Measurements from ENCODE around the gene STRC.
"Not testable (repeated sequence)": the region's sequence is repeated elsewhere in the genome, so short reads cannot be mapped to it uniquely, and the experiment has no call there.

The STRC gene
- total RNA-seq = 0 to 2.0 (median 0.13) reads per million in 9 experiments

DNA sequence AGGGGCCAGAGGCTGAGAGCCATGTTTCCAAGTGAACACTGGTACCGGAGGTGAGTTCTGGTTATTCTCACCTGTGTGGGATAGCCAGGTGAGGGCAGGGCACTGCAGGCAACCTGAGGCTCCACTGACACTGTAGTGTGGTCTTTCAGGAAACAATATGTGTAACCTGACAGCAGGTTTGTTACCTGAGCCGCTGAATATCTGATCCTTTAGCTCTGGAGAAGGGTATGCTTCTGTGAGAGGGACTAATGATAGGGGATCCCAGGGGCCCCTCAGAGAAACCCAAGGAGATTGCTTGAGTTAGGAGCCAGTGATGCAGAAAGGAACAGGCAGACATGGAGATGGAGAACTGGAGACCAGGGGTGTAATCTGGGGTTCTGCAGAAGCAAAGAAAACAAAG, at the start of gene STRC:
STRC (minus strand) TSS at position 101 of the 400 bp plus-strand sequence; CDS start at position 23, 78 bp downstream.
- peaks cover 14 to 17% of the 10 kb centered on the region in 2 donors for H3K27me3 Mint-ChIP-seq
- not testable (repeated sequence) for DNase-seq; H3K27ac Mint-ChIP-seq; H3K4me1 Mint-ChIP-seq (ENCODE audit: low read depth in 2 of 2); H3K9me3 Mint-ChIP-seq; H3K4me3 Mint-ChIP-seq; H3K36me3 Mint-ChIP-seq (ENCODE audit: insufficient read depth); ATAC-seq (replicated peaks)

DNA sequence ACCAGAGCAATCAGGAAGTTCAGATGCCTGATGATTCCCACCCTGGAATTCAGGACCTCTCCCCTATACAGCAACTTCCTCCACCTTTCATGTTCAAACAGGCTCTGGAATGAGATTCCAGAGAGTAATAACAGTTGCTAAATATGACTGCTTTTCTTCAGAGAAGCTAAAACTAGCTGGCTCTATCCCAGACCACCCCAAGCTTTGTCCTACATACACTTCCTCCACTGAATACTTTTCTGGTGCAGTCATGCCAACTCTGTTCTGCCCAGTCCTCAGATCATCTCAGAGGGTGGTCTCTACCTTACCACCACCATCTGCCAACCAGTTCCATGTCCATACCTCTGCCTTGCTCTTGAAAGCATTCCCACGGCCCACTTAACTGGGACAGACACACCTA, 47.6 kb upstream of the STRC start:
- ATAC-seq (replicated peaks); H3K9me3 Mint-ChIP-seq; H3K4me1 Mint-ChIP-seq (ENCODE audit: low read depth in 2 of 2); H3K36me3 Mint-ChIP-seq (ENCODE audit: insufficient read depth); H3K4me3 Mint-ChIP-seq; H3K27ac Mint-ChIP-seq; DNase-seq; H3K27me3 Mint-ChIP-seq: not testable (repeated sequence)

DNA sequence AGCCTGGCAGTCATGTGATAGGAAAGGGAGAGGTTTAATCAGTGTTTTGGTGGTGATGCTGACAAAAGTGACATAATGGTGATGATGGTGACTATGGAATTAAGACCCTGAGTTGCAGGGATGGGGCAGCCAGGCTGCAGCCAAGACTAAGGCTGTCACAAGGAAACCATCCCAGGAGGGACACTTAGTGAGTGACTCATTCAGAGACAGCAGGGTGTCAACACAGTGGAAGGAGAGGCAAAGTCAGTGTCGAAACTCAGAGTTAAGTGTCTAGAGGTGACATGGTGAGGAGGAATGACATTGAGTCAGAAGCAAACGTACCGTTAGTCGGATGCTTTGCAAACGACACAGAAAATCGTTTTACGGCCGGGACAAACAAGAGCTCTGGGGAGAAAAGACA, 44.7 kb upstream of the STRC start:
- not testable (repeated sequence) for H3K4me1 Mint-ChIP-seq (ENCODE audit: low read depth in 2 of 2); H3K4me3 Mint-ChIP-seq; H3K27ac Mint-ChIP-seq; ATAC-seq (replicated peaks); H3K9me3 Mint-ChIP-seq; DNase-seq; H3K27me3 Mint-ChIP-seq; H3K36me3 Mint-ChIP-seq (ENCODE audit: insufficient read depth)

DNA sequence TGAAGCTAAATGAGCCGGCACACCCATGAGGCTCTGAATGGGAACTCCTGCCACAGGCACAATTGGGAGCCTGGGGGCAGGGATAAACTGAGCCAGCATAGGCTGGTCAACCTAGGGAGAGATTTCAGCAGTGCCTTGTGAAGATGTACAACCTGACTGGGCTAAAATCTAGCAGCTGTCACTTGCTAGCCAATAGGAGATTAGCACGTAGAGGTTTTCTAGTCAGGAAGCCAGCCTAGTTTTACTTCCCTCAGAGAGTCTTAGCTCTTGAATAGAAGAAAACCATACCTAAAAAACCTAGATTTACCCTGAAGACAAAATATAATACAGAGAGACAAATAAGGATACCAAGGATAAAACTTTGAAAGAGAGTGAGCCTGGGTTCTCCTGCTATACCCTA, 43.7 kb upstream of the STRC start:
- DNase-seq; H3K4me1 Mint-ChIP-seq (ENCODE audit: low read depth in 2 of 2); ATAC-seq (replicated peaks); H3K27ac Mint-ChIP-seq; H3K27me3 Mint-ChIP-seq; H3K36me3 Mint-ChIP-seq (ENCODE audit: insufficient read depth); H3K9me3 Mint-ChIP-seq; H3K4me3 Mint-ChIP-seq: not testable (repeated sequence)

DNA sequence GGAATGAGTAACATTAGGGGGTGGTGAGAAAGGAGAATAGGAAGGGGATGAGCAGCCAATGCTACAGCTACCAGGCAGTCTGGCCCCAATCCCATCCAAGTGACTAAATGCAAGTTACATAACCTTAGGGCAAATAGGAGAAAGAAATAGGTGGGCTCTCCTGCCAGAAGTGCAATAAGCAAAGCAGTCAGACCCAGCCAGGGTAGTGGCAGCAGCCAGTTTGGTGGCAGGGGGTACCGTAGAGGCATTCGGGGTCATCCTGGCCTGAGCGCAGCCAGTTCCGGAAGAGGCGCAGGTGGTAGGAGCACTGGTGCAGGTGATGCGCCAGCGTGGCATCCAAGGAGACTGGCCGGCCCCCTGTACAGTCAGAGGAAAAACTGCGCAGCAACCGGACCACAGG, 41.1 kb upstream of the STRC start:
- not testable (repeated sequence) for H3K4me3 Mint-ChIP-seq; ATAC-seq (replicated peaks); H3K27me3 Mint-ChIP-seq; H3K27ac Mint-ChIP-seq; H3K9me3 Mint-ChIP-seq; H3K36me3 Mint-ChIP-seq (ENCODE audit: insufficient read depth); H3K4me1 Mint-ChIP-seq (ENCODE audit: low read depth in 2 of 2); DNase-seq

DNA sequence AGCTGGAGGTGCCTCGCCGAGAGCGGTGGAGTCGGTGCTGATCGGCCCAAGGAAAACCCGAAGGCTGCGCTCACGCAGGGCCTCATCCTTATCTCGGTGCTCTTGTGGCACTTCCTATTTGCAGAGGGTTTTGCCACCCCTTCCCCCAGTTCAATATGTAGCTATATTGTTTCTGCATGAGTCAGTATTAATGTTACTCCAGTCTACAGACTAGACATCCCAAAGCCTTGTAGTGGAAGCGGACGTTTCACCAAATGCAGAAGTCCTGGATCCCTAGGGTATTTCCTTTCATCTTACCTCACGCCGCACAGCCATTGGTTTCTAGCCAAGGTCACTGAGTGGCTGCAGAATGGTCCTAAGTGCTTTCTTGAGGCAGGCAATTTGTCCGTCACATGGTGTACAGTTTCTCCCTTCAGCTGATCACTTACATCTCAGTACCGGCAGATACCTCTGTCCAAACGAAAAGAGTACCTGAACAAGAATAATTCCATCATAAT, 30.9 kb upstream of the STRC start:
- H3K9me3 Mint-ChIP-seq; H3K27me3 Mint-ChIP-seq; H3K4me1 Mint-ChIP-seq (ENCODE audit: low read depth in 2 of 2); DNase-seq; H3K4me3 Mint-ChIP-seq; ATAC-seq (replicated peaks); H3K27ac Mint-ChIP-seq; H3K36me3 Mint-ChIP-seq (ENCODE audit: insufficient read depth): not testable (repeated sequence)

DNA sequence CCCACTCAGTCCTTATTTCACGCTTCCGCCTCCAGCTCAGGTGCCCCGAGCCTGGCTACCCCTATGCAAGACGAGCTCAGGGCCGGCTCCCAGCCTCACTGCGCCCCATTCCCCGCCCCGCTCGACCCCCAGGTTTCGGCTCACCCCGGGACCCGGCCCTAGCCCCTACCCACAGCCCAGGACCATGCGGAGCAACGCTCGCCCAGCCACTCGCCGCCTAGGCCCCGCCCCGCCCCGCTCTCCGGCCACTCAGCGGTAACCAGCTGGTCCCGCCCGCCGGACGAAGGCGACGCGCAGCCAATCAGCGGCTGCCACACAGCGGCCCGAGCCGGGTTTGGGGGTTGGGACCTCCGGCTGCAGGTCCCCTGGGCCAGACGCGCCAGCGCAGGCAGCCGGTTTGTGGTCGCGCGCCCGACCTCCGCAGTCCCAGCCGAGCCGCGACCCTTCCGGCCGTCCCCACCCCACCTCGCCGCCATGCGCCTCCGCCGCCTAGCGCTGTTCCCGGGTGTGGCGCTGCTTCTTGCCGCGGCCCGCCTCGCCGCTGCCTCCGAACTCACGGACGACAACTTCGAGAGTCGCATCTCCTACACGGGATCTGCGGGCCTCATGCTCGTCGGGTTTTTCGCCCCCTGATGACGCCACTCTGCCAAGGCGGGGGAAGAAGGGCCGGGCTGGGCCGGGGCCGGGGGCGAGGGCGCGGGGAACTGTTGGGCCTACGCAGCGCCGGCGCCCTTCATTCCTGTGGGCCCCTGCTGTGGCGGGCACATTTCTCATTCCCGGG, 30.2 kb upstream of the STRC start, which contains the start of gene CATSPER2:
CATSPER2 (minus strand) TSS at position 196 of the 781 bp plus-strand sequence. CDS start 783 bp downstream, outside the sequence.
- H3K4me1 Mint-ChIP-seq (ENCODE audit: low read depth in 2 of 2) = no peaks in the 10 kb centered on the region
- H3K27ac Mint-ChIP-seq = no peak within 1 kb of the TSS
- DNase-seq (no peak), ATAC-seq (replicated peaks) (peak; percentile 53)
- no peak within 1 kb of the TSS for H3K4me3 Mint-ChIP-seq
- peaks cover 3% of the 10 kb centered on the region for H3K36me3 Mint-ChIP-seq (ENCODE audit: insufficient read depth)
- no peaks in the 10 kb centered on the region for H3K27me3 Mint-ChIP-seq
- H3K9me3 Mint-ChIP-seq = no peaks in the 10 kb centered on the region

DNA sequence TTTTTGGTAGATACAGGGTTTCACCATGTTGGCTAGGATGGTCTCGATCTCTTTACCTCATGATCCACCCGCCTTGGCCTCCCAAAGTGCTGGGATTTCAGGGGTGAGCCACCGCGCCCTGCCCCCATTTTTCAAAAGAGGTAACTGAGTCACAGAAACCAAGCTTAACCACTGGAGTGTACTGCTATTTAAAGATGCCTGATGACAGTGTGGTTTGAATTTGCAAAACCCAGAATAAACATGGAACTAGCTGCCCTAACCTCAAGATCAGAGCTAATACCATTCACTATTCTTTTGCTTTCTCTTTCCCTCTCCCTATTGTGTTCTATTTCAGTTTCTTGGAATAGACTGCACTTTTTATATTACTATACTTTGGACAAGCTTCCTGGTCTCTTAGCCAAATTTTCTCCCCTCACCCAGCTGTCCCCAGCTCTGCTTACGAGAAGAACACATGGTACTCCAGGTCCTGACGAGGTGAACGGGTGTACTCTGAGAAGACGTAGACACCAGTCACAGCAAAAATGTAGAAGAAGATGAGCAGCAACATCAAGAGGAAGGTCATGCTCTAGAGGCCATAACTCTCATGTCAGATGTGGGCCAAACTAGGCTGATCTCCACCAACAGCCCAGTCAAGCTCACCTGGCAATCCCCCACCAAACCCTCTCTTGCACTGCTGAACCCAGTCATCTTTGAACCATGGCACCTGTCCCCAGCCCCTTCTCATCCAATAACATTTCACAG, 20.0 kb upstream of the STRC start:
- H3K36me3 Mint-ChIP-seq (ENCODE audit: insufficient read depth); H3K27ac Mint-ChIP-seq; H3K27me3 Mint-ChIP-seq; DNase-seq; H3K9me3 Mint-ChIP-seq; H3K4me3 Mint-ChIP-seq; H3K4me1 Mint-ChIP-seq (ENCODE audit: low read depth in 2 of 2); ATAC-seq (replicated peaks): not testable (repeated sequence)

DNA sequence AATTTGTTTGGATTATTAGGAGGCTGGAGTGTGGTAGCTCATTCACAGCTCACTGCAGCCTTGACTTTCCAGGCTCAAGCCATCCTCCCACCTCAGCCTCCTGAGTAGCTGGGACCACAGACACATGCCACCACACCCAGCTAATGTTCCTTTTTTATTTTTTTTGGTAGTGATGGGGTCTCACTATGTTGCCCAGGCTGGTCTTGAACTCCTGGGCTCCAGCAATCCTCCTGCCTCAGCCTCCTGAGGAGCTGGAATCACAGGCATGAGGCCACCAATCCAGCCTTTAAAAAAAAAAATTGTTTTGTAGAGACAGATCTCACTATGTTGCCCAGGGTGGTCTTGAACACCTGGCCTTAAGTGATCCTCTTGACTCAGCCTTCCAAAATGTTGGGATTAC, 8.3 kb upstream of the STRC start:
- H3K4me1 Mint-ChIP-seq (ENCODE audit: low read depth in 2 of 2); DNase-seq; ATAC-seq (replicated peaks); H3K27ac Mint-ChIP-seq; H3K27me3 Mint-ChIP-seq; H3K9me3 Mint-ChIP-seq; H3K36me3 Mint-ChIP-seq (ENCODE audit: insufficient read depth); H3K4me3 Mint-ChIP-seq: not testable (repeated sequence)

DNA sequence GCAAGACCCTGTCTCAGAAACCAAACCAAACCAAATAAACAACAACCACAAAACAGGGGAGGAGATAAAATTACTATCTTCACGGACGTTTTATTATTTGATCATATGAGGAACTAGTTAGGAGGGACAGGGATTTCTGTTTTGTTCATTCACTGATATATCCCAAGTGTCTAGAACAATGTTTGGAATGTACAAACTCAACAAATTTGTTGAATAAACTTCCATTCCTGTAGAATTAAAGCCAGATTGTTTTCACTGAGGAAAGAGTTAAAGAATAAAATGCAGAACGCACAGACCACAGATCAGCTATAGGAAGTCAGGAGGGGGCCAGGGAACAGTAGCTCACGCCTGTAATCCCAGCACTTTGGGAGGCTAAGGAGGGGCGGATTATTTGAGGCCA, 6.5 kb upstream of the STRC start:
- no peak overlapping the region for H3K27ac Mint-ChIP-seq
- no peak overlapping the region for H3K4me3 Mint-ChIP-seq
- peaks cover 4 to 6% of the 10 kb centered on the region in 2 donors for H3K27me3 Mint-ChIP-seq
- no peak for DNase-seq
- ATAC-seq (replicated peaks) = no peak
- no peaks in the 10 kb centered on the region for H3K36me3 Mint-ChIP-seq (ENCODE audit: insufficient read depth)
- no peaks in the 10 kb centered on the region for H3K9me3 Mint-ChIP-seq
- H3K4me1 Mint-ChIP-seq (ENCODE audit: low read depth in 2 of 2) = no peaks in the 10 kb centered on the region

DNA sequence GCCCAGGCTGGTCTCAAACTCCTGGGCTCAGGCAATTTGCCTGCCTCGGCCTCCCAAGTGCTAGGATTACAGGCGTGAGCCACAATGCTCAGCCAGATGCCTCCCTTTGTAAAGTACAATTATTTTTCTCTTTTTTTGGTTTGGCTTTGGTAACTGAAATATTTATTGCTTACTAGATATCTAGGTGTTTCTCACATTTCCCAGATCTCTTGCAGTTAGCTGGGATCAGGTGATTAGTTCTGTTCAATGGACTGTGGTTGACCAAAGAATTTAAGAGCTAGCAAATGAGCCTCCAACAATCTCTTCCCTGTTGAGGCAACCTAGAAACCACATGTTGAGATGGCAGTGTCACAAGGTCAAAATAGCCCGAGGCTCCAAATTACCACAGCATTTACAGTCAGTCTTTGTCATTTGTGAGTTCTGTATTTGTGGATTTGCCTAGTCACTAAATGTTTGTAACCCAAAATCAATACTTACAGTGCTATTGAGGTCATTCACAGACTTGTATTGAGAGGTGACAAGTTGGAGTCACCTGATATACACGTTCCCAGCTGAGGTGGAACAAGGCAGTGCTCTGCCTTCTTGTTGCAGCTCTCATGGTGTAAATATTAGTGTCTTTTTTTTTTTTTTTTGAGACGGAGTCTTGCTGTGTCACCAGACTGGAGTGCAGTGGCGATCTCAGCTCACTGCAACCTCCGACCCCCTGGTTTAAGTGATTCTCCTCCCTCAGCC, 3.6 kb upstream of the STRC start:
- not testable (repeated sequence) for DNase-seq; H3K9me3 Mint-ChIP-seq; H3K27ac Mint-ChIP-seq; H3K4me1 Mint-ChIP-seq (ENCODE audit: low read depth in 2 of 2); ATAC-seq (replicated peaks); H3K36me3 Mint-ChIP-seq (ENCODE audit: insufficient read depth); H3K4me3 Mint-ChIP-seq
- peaks cover 14 to 17% of the 10 kb centered on the region in 2 donors for H3K27me3 Mint-ChIP-seq

DNA sequence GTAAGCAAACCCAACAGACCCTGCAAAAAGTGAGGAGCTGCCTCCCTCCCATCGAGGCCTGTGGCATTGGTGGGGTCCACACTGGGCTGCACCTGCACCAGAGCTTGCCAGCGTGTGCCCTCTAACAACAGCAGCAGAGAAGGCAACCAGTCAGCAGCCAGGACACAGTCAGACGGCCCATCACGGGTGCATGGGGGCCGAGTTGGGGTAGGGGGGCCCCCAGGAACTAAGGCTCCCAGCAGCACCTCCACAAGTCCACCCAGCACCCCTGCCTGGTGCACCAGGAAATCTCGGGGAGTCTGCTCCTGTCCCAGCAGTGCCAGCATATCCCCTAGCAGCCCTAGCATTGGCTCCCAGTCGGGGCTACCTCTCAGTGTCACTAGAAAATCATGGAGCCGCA, 850 bp downstream of the STRC start:
- not testable (repeated sequence) for H3K27ac Mint-ChIP-seq; DNase-seq; H3K4me3 Mint-ChIP-seq; H3K36me3 Mint-ChIP-seq (ENCODE audit: insufficient read depth); H3K9me3 Mint-ChIP-seq; ATAC-seq (replicated peaks); H3K4me1 Mint-ChIP-seq (ENCODE audit: low read depth in 2 of 2)
- H3K27me3 Mint-ChIP-seq = peaks cover 14 to 17% of the 10 kb centered on the region in 2 donors

DNA sequence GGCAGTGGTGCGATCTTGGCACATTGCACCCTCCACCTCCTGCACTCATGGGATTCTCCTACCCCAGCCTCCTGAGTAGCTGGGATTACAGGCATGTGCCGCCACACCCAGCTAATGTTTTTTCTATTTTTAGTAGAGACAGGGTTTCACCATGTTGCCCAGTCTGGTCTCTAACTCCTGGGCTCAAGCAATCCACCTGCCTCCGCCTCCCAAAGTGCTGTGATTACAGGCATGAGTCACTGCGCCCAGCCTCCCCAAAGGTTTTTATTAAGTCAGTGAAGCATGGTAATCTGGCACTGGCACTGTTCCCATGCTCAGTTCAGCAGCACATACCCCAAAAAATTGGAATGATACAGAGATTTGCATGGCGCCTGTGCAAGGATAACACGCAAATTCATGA, 16.4 kb downstream of the STRC start:
- not testable (repeated sequence) for DNase-seq

More for the DNA sequence above, 16.4 kb downstream of the STRC start:
- ATAC-seq (replicated peaks); H3K27ac Mint-ChIP-seq; H3K4me1 Mint-ChIP-seq (ENCODE audit: low read depth in 2 of 2); H3K9me3 Mint-ChIP-seq; H3K36me3 Mint-ChIP-seq (ENCODE audit: insufficient read depth); H3K4me3 Mint-ChIP-seq: not testable (repeated sequence)
- H3K27me3 Mint-ChIP-seq = peaks cover 55 to 63% of the 10 kb centered on the region in 2 donors

All from effector memory CD8-positive, alpha-beta T cell (primary cell).